ELR (cell line): Measurements from ENCODE around the gene EXOC3.
"Not testable (repeated sequence)": the region's sequence is repeated elsewhere in the genome, so short reads cannot be mapped to it uniquely, and the experiment has no call there.

Experiments
- DNase-seq: peaks from one replicate; pipeline ENCODE4 v3.0.0-alpha.2; 2015; ENCODE audit warnings: low read depth

The EXOC3 gene

GRCh38 chr5:486597-486996 is 43.6 kb downstream of the EXOC3 start:
- DNase-seq, result not testable (repeated sequence)

- DNase-seq, result no peak
Observed at GRCh38 chr5:488241-488640, 45.3 kb downstream of the EXOC3 start.

- no peak for DNase-seq
Observed at GRCh38 chr5:488744-489688, 46.0 kb downstream of the EXOC3 start.

GRCh38 chr5:489689-490080 is 46.7 kb downstream of the EXOC3 start:
- no peak for DNase-seq

GRCh38 chr5:490116-491106 is 47.4 kb downstream of the EXOC3 start:
- DNase-seq, result no peak

- no peak for DNase-seq
Observed at GRCh38 chr5:491119-491855, 48.3 kb downstream of the EXOC3 start.

GRCh38 chr5:491856-492155 is 48.8 kb downstream of the EXOC3 start:
- DNase-seq, result no peak

GRCh38 chr5:492314-492893 is 49.4 kb downstream of the EXOC3 start:
- DNase-seq, result no peak

GRCh38 chr5:493119-493701 is 50.2 kb downstream of the EXOC3 start:
- DNase-seq, result peak; percentile 11

- no peak for DNase-seq
Observed at GRCh38 chr5:493758-494157, 50.8 kb downstream of the EXOC3 start.

GRCh38 chr5:494667-495255 is 51.8 kb downstream of the EXOC3 start:
- DNase-seq, result no peak

- no peak for DNase-seq
Observed at GRCh38 chr5:496028-496427, 53.1 kb downstream of the EXOC3 start.

- no peak for DNase-seq
Observed at GRCh38 chr5:497090-497700, 54.2 kb downstream of the EXOC3 start.

- no peak for DNase-seq
Observed at GRCh38 chr5:497871-498509, 55.0 kb downstream of the EXOC3 start.

- DNase-seq, result no peak
Observed at GRCh38 chr5:499233-500209, 56.5 kb downstream of the EXOC3 start.

GRCh38 chr5:500491-500890 is 57.5 kb downstream of the EXOC3 start:
- DNase-seq, result no peak

GRCh38 chr5:501105-501830 is 58.3 kb downstream of the EXOC3 start:
- DNase-seq, result no peak

GRCh38 chr5:501831-502184 is 58.8 kb downstream of the EXOC3 start:
- DNase-seq, result no peak
